NCI-H1436 treated with DMSO at 0.1 percent for 48 hours (cell line): ENCODE data around the gene GJA4.

Source experiments
- DNase-seq: peaks from one replicate; lab custom pipeline; 2025; lab: John Stamatoyannopoulos, UW

Gene GJA4

GRCh38 chr1:34839526-34840305 lies 46.9 kb downstream of the GJA4 start:
- DNase-seq, result no peak

GRCh38 chr1:34840426-34840825 lies 47.6 kb downstream of the GJA4 start:
- DNase-seq, result no peak

- DNase-seq, result no peak
Observed at GRCh38 chr1:34842073-34842472, 49.3 kb downstream of the GJA4 start.

GRCh38 chr1:34842952-34843371 lies 50.2 kb downstream of the GJA4 start:
- DNase-seq, result no peak

- DNase-seq, result no peak
Observed at GRCh38 chr1:34843392-34844251, 50.8 kb downstream of the GJA4 start.

GRCh38 chr1:34844252-34844634 lies 51.4 kb downstream of the GJA4 start:
- DNase-seq, result no peak
